Left ventricle myocardium inferior (tissue), 1 donor: ENCODE results near the gene CCDC142. TPM values are rescaled to one million over a fixed set of nuclear protein-coding genes. Genes with fewer than 3 reads are reported as not detected.

Source experiments
- DNase-seq: peaks from one replicate; pipeline ENCODE4 v3.0.0-alpha.2; 2020
- H3K27ac ChIP-seq: fragments of 200-600 bp; replicated peaks from 2 replicates; pipeline ENCODE4 v1.8.0; 2021
- H3K27me3 ChIP-seq: fragments of 200-600 bp; 2 replicates; pipeline ENCODE4 v1.8.0; 2021; ENCODE audit warnings: low read depth
- H3K36me3 ChIP-seq: fragments of 200-600 bp; 2 replicates; pipeline ENCODE4 v1.8.0; 2021
- H3K4me1 ChIP-seq: fragments of 200-600 bp; 2 replicates; pipeline ENCODE4 v1.8.0; 2021
- H3K4me3 ChIP-seq: fragments of 200-600 bp; 2 replicates; pipeline ENCODE4 v1.8.0; 2021; ENCODE audit warnings: mild to moderate bottlenecking, moderate library complexity
- H3K9me3 ChIP-seq: fragments of 200-600 bp; replicated peaks from 2 replicates; pipeline ENCODE4 v1.8.0; 2021
- CTCF ChIP-seq: fragments of 200-600 bp; IDR thresholded peaks from 2 replicates; pipeline ENCODE4 v1.8.0; 2021; ENCODE audit warnings: antibody characterized with exemption, mild to moderate bottlenecking, borderline replicate concordance
- intact Hi-C: fragments of 100-400 bp; cut with micrococcal nuclease; formaldehyde crosslinking; loops from one replicate; pipeline ENCODE4 v1.11.0; 2022
- total RNA-seq: library from RNA; stranded (reverse); fragmentation: NEBNext Ultra II Directional; extraction: Animal tissue kit (Norgen Biotek cat#: 25700); gene quantifications from one replicate; pipeline ENCODE4 v1.2.1, GENCODE V29; 2021
- donor health status: DM: no; HTN: yes; CAD: no; lungs with severe emphysema.

Gene CCDC142
- total RNA-seq, 1 donor from 2014 or later: 5.6 TPM

GRCh38 chr2:74529357-74530238 is 46.8 kb upstream of the CCDC142 start, which contains the start of the genes AUP1 and HTRA2:
Gene AUP1, minus strand, starts transcription at chr2:74529706. Its CDS starts 77 bp downstream, at chr2:74529629.
Gene HTRA2, plus strand, starts transcription at chr2:74529933. Its CDS starts 74 bp downstream, at chr2:74530007.
- H3K9me3 ChIP-seq: no peaks in the 10 kb centered on the region
- TF ChIP-seq CTCF: no peak
- H3K4me3 ChIP-seq: peak within 1 kb of the TSS; percentile 97
- peaks cover 62% of the 10 kb centered on the region for H3K36me3 ChIP-seq
- DNase-seq: peak; percentile 98
- no peaks in the 10 kb centered on the region for H3K27me3 ChIP-seq
- intact Hi-C loops: no loop called here
- H3K4me1 ChIP-seq: peaks cover 49% of the 10 kb centered on the region
- peak within 1 kb of the TSS; percentile 93 for H3K27ac ChIP-seq

GRCh38 chr2:74528600-74529356 is 46.0 kb upstream of the CCDC142 start:
- intact Hi-C loops: no loop called here
- TF ChIP-seq CTCF: no peak
- peaks cover 49% of the 10 kb centered on the region for H3K4me1 ChIP-seq
- peak overlapping the region; percentile 93 for H3K27ac ChIP-seq
- DNase-seq: no peak
- H3K27me3 ChIP-seq: no peaks in the 10 kb centered on the region
- H3K9me3 ChIP-seq: no peaks in the 10 kb centered on the region
- H3K4me3 ChIP-seq: peak overlapping the region; percentile 97
- H3K36me3 ChIP-seq: peaks cover 57% of the 10 kb centered on the region

GRCh38 chr2:74527741-74528140 is 44.9 kb upstream of the CCDC142 start:
- Histone ChIP-seq H3K9me3 (no peaks in the 10 kb centered on the region), H3K27me3 (peaks cover under 1% of the 10 kb centered on the region), H3K36me3 (peaks cover 47% of the 10 kb centered on the region), H3K27ac (no peak overlapping the region), H3K4me3 (no peak overlapping the region), H3K4me1 (peaks cover 49% of the 10 kb centered on the region)
- DNase-seq: no peak
- TF ChIP-seq CTCF: no peak
- intact Hi-C loops: no loop called here

- H3K27me3 ChIP-seq: peaks cover 11% of the 10 kb centered on the region
- no peak overlapping the region for H3K4me3 ChIP-seq
- intact Hi-C loops: no loop called here
- TF ChIP-seq CTCF: no peak
- peaks cover 37% of the 10 kb centered on the region for H3K36me3 ChIP-seq
- no peaks in the 10 kb centered on the region for H3K9me3 ChIP-seq
- no peak for DNase-seq
- H3K4me1 ChIP-seq: peaks cover 40% of the 10 kb centered on the region
- no peak overlapping the region for H3K27ac ChIP-seq
These were observed 43.9 kb upstream of the CCDC142 start for GRCh38 chr2:74526649-74527230.
